HepG2 (cell line): Measurements from ENCODE around the gene INKA1. TPM values are rescaled to one million over a fixed set of nuclear protein-coding genes. Genes with fewer than 3 reads are reported as not detected.

Experiments used
- AHDC1 ChIP-seq: sonication (generic); formaldehyde crosslinking; IDR thresholded peaks from 2 replicates; pipeline ENCODE4 v1.5.1; 2020; ENCODE audit warnings: mild to moderate bottlenecking, missing genetic modification reagents, borderline replicate concordance
- ARID2 ChIP-seq: sonication (generic); formaldehyde crosslinking; IDR thresholded peaks from 2 replicates; pipeline ENCODE4 v1.8.1; 2022; ENCODE audit warnings: mild to moderate bottlenecking, missing genetic modification reagents, borderline replicate concordance
- HMGXB3 ChIP-seq: sonication (generic); formaldehyde crosslinking; IDR thresholded peaks from 2 replicates; pipeline ENCODE4 v1.4.0; 2020; ENCODE audit warnings: missing genetic modification reagents, borderline replicate concordance
- HNRNPL ChIP-seq: fragments of 200-400 bp; formaldehyde crosslinking; IDR thresholded peaks from 2 replicates; pipeline ENCODE4 v1.6.1; 2017; ENCODE audit warnings: mild to moderate bottlenecking, low read depth, low read length
- SIN3A ChIP-seq: IDR thresholded peaks from 2 replicates; pipeline ENCODE4 v1.6.1; 2011; ENCODE audit warnings: low read depth, mild to moderate bottlenecking, control low read depth, low read length, borderline replicate concordance
- TBX3 ChIP-seq: fragments of 450-650 bp; IDR thresholded peaks from 2 replicates; pipeline ENCODE4 v1.6.1; 2017; ENCODE audit warnings: antibody characterized with exemption, mild to moderate bottlenecking, inconsistent platforms, borderline replicate concordance
- ZBTB37 ChIP-seq: sonication (generic); formaldehyde crosslinking; IDR thresholded peaks from 2 replicates; pipeline ENCODE4 v1.4.0; 2020; ENCODE audit warnings: mild to moderate bottlenecking, missing genetic modification reagents
- ZNF350 ChIP-seq: sonication (generic); formaldehyde crosslinking; IDR thresholded peaks from 2 replicates; pipeline ENCODE4 v1.4.0; 2020; ENCODE audit warnings: mild to moderate bottlenecking, low read depth, missing genetic modification reagents, borderline replicate concordance
- ZNF567 ChIP-seq: sonication (generic); formaldehyde crosslinking; IDR thresholded peaks from 2 replicates; pipeline ENCODE4 v1.8.1; 2023; ENCODE audit warnings: mild to moderate bottlenecking, missing genetic modification reagents, borderline replicate concordance
- ZNF790 ChIP-seq: sonication (generic); formaldehyde crosslinking; IDR thresholded peaks from 2 replicates; pipeline ENCODE4 v1.8.0; 2022; ENCODE audit warnings: missing genetic modification reagents, mild to moderate bottlenecking, borderline replicate concordance
- polyA plus RNA-seq, 8 experiments: library from polyadenylated mRNA; depleted of rRNA in 3 of 8; stranded (reverse) in 7 of 8; unstranded in 1 of 8; fragments of >200 nt; fragmentation: Illumina TruSeq in 4 of 8; extraction: Trizol in 4 of 8; gene quantifications; 2 replicates each; pipeline versions ENCODE4 v1.2.1 to v1.2.3, GENCODE V29; 2011 to 2016; ENCODE audit warnings: low read depth in 4 of 8, missing spikeins in 1 of 8, mixed read lengths in 1 of 8; ENCODE audit not compliant: insufficient read depth in 1 of 8
- total RNA-seq, 5 experiments: library from RNA; depleted of rRNA; stranded (reverse); fragments of >200 nt; fragmentation: Illumina TruSeq; extraction: Trizol; gene quantifications; 2 replicates each; pipeline ENCODE4 v1.2.3, GENCODE V29; 2016; ENCODE audit warnings: low read depth in 1 of 5
- TF ChIP-seq, protein P1 (sequence below): sonication (generic); formaldehyde crosslinking; IDR thresholded peaks from 2 replicates; pipeline ENCODE4 v1.5.0; 2020; ENCODE audit warnings: mild to moderate bottlenecking, missing genetic modification reagents
- TF ChIP-seq, protein P2 (sequence below): IDR thresholded peaks from 2 replicates; pipeline ENCODE4 v1.6.1; 2016; ENCODE audit warnings: low read depth, borderline replicate concordance

INKA1 gene
- total and polyA plus RNA-seq, 2 of the 13 experiments (the other 11 are each of a cell fraction or from before 2014, with no cell fraction given) = 0.22 to 0.41 TPM

DNA sequence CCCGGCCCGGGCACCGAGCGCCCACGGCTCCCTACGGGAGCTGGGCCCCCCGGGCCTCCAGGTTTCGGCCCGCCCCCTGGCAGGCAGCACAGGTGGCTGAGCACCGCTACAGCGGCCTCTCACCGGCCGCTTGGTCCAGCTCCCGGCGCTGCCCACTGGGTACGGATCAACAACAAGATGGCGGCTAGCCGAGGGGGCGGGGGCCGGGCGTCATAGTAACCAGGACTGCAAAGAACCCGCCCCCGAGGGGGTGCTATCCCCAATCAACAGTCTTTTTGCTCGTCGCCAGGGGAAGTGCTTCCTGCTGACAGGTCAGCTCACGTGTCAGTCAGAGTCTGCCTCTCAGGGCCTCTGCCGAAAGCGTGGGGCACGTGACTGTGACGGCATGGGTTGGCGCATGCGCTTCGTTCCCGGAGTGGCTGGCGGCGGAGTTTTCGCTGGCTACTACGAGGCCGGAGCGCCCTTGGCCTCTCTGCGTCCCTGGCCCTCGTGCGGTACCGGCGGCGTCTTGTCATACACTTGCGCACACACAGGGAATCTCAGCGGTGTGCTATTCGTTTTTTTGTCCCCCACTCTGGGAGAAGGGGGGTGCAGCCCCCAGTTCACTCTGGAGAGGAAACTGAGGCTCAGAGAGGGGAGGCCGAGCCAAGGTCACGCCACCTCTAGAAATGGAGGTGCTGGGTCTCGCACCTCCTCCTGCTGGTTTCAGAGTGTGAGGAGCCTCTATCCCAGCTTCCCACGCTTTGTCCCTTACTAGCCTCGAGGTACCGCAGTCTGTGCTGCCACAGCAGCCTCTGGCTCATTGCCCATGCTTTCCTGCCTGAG lies 16.5 kb upstream of the INKA1 start, which contains the start of gene IP6K1 (continued):
- peak; percentile 98 for TF ChIP-seq HMGXB3 (CRISPR knock-in tag)
- TF ChIP-seq ZNF350 = no peak
- TF ChIP-seq, protein P1, sequence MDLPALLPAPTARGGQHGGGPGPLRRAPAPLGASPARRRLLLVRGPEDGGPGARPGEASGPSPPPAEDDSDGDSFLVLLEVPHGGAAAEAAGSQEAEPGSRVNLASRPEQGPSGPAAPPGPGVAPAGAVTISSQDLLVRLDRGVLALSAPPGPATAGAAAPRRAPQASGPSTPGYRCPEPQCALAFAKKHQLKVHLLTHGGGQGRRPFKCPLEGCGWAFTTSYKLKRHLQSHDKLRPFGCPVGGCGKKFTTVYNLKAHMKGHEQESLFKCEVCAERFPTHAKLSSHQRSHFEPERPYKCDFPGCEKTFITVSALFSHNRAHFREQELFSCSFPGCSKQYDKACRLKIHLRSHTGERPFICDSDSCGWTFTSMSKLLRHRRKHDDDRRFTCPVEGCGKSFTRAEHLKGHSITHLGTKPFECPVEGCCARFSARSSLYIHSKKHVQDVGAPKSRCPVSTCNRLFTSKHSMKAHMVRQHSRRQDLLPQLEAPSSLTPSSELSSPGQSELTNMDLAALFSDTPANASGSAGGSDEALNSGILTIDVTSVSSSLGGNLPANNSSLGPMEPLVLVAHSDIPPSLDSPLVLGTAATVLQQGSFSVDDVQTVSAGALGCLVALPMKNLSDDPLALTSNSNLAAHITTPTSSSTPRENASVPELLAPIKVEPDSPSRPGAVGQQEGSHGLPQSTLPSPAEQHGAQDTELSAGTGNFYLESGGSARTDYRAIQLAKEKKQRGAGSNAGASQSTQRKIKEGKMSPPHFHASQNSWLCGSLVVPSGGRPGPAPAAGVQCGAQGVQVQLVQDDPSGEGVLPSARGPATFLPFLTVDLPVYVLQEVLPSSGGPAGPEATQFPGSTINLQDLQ (CRISPR knock-in tag) = no peak
- TF ChIP-seq, protein P2, sequence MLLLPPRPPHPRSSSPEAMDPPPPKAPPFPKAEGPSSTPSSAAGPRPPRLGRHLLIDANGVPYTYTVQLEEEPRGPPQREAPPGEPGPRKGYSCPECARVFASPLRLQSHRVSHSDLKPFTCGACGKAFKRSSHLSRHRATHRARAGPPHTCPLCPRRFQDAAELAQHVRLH (CRISPR knock-in tag) = 0 out of 2 replicates have a peak, but pooled peaks have one; percentile 3
- no peak for TF ChIP-seq AHDC1 (CRISPR knock-in tag)
- TF ChIP-seq ZNF567 (CRISPR knock-in tag) = 0 out of 2 replicates have a peak, but pooled peaks have one; percentile 19
- peak; percentile 85; the same call in 1 of the 2 replicates for TF ChIP-seq ZNF790 (CRISPR knock-in tag)
- 0 out of 2 replicates have a peak, but pooled peaks have one; percentile 72 for TF ChIP-seq HNRNPL
- no peak for TF ChIP-seq TBX3
- no peak for TF ChIP-seq ZBTB37
- no peak for TF ChIP-seq SIN3A
- TF ChIP-seq ARID2 (CRISPR knock-in tag) = no peak
